Measurements from ENCODE around the gene TRIM37. TPM values are rescaled to one million over a fixed set of nuclear protein-coding genes. Genes with fewer than 3 reads are reported as not detected.

TRIM37 gene, protein sequence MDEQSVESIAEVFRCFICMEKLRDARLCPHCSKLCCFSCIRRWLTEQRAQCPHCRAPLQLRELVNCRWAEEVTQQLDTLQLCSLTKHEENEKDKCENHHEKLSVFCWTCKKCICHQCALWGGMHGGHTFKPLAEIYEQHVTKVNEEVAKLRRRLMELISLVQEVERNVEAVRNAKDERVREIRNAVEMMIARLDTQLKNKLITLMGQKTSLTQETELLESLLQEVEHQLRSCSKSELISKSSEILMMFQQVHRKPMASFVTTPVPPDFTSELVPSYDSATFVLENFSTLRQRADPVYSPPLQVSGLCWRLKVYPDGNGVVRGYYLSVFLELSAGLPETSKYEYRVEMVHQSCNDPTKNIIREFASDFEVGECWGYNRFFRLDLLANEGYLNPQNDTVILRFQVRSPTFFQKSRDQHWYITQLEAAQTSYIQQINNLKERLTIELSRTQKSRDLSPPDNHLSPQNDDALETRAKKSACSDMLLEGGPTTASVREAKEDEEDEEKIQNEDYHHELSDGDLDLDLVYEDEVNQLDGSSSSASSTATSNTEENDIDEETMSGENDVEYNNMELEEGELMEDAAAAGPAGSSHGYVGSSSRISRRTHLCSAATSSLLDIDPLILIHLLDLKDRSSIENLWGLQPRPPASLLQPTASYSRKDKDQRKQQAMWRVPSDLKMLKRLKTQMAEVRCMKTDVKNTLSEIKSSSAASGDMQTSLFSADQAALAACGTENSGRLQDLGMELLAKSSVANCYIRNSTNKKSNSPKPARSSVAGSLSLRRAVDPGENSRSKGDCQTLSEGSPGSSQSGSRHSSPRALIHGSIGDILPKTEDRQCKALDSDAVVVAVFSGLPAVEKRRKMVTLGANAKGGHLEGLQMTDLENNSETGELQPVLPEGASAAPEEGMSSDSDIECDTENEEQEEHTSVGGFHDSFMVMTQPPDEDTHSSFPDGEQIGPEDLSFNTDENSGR
- 10 to 100 TPM in 2 of 4 donors, 1 to 10 TPM in 2; 5.6 to 11.3 (median 8.5) TPM for polyA plus RNA-seq
- long read RNA-seq, donor 1: 0 reads
- long read RNA-seq, donor 2: 0 reads
- long read RNA-seq, donor 3, partial matches to known transcripts: 5 of 6 reads
- long read RNA-seq, donor 3, other reads (novel, unspliced or antisense): 0 of 6 reads
- long read RNA-seq, donor 4: 0 reads
- long read RNA-seq, donor 5, partial matches to known transcripts: 0 of 2 reads
- long read RNA-seq, donor 5, other reads (novel, unspliced or antisense): 0 of 2 reads
- long read RNA-seq, donor 6: 0 reads
- long read RNA-seq, donor 7, partial matches to known transcripts: 0 of 5 reads
- long read RNA-seq, donor 7, other reads (novel, unspliced or antisense): 0 of 5 reads
- long read RNA-seq, donor 8, partial matches to known transcripts: 0 of 1 reads
- long read RNA-seq, donor 8, other reads (novel, unspliced or antisense): 0 of 1 reads
- long read RNA-seq, donor 9: 0 reads
- long read RNA-seq, donor 10, partial matches to known transcripts: 0 of 1 reads
- long read RNA-seq, donor 10, other reads (novel, unspliced or antisense): 0 of 1 reads

DNA sequence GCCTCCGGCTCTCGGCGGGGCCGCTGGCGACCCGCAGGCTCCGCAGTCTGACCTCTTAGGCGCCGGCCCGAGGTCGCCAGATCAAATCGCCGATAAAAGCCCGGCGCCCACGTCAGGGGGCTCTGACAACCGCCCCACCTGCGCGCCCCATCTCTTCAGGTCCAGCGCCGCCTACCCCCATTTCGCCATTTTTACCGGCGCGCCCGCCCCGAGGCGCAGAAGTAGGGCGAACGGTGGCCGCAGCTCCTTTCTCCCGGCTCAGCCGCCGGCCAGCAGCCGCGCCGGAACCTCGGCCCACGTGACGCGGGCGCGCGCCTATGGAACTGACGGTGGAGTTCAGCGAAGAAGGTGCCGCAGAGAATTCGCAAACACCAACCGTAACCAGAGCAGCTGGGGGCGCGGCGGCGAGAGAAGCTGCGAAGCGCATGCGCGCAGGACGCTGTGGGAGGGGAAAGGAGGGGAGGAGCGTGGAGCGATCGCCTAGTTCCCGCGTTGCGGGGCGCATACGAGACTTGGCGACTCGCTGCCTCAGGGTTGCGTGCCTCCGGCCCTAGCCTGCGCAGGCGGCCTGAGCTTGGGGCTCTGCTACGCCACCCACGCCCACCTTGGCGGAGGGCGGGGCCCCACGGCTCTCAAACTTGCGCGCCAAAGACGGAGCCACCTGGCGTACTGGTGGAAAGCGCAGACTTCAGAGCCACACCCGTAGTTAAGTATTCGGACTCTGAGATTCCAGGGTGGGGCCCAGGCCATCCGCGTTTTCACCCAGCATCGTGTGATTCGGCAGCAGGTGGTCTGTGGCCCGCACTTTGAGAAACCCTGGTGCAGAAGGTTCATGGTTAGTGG lies at the start of gene TRIM37:
TRIM37 (minus strand) TSS at position 418 of the 843 bp plus-strand sequence. CDS start 419 bp downstream, outside the sequence.
- peak within 1 kb of the TSS; percentile 86 to 93 (median 88) for H3K27ac ChIP-seq (ENCODE audit: low read depth in 1 of 3, low read length in 2 of 3)
- H3K27me3 ChIP-seq (ENCODE audit: control insufficient read depth in 3 of 3, insufficient read depth in 3 of 3, low read length in 3 of 3): no peaks in the 10 kb centered on the region
- FAIRE-seq: no peak
- DNase-seq: peak; percentile 99 to 100
- H3K4me3 ChIP-seq (ENCODE audit: low read depth in 1 of 3, low read length in 3 of 3): peak within 1 kb of the TSS; percentile 80 to 95 (median 94)
- peaks cover 0 to 2% (median 1%) of the 10 kb centered on the region in 3 donors for H3K36me3 ChIP-seq (ENCODE audit: control insufficient read depth in 3 of 3, insufficient read depth in 2 of 3, low read depth in 1 of 3, low read length in 3 of 3)
- H3K4me1 ChIP-seq (ENCODE audit: control insufficient read depth in 3 of 3, insufficient read depth in 2 of 3, low read depth in 1 of 3, low read length in 2 of 3): peaks cover 0 to 4% (median 0%) of the 10 kb centered on the region in 3 donors
- H3K9me3 ChIP-seq (ENCODE audit: control insufficient read depth in 2 of 2, insufficient read depth in 1 of 2, low read depth in 1 of 2, low read length in 1 of 2): no peaks in the 10 kb centered on the region
- 0% methylated on average over 61 to 89 of the region's 89 CpGs for WGBS, 3 donors

DNA sequence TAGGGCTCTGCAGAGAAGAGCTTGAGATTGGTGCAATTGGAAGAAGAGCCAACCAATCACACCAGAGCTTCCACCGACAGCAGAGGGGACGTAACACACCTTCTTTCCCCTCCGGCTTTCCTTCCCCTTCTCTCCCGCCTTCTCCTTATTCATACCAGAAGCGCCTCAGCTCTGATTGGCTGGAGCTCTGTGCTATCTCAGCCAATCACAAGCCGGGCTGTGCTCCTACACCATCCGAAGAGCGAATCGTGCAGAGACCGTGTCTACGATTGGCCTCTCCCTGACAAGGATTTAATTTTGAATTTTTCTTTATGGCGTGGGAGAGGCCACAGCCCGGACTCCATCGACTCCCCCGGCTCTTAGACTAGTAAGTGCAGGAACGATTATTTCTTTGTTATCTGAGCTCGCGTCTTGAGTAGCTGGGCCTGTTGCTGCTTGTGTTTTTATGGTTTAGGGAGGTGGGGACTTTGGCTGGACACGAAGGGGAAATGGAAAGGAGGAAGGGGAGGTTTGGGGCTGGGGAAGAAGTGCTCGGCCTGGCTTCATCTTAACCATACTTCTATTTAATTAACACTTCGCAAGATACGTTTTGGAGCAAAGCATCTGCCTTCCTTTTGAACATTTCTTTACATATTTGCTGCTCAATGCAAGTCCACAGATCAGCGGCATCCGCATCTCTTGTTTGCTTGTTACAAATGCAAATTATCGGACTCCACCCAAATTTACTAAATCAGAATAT lies 48.9 kb upstream of the TRIM37 start, which contains the start of gene PRR11:
PRR11 (plus strand) TSS at position 308 of the 739 bp plus-strand sequence. CDS start 14,007 bp downstream, outside the sequence.
- Histone ChIP-seq H3K4me3 (ENCODE audit: low read depth in 1 of 3, low read length in 3 of 3) (peak within 1 kb of the TSS; percentile 54 to 93 (median 84)), H3K9me3 (ENCODE audit: control insufficient read depth in 2 of 2, insufficient read depth in 1 of 2, low read depth in 1 of 2, low read length in 1 of 2) (no peaks in the 10 kb centered on the region), H3K27ac (ENCODE audit: low read depth in 1 of 3, low read length in 2 of 3) (peak within 1 kb of the TSS; percentile 47 to 90 (median 86)), H3K4me1 (ENCODE audit: control insufficient read depth in 3 of 3, insufficient read depth in 2 of 3, low read depth in 1 of 3, low read length in 2 of 3) (no peaks in the 10 kb centered on the region), H3K36me3 (ENCODE audit: control insufficient read depth in 3 of 3, insufficient read depth in 2 of 3, low read depth in 1 of 3, low read length in 3 of 3) (no peaks in the 10 kb centered on the region), H3K27me3 (ENCODE audit: control insufficient read depth in 3 of 3, insufficient read depth in 3 of 3, low read length in 3 of 3) (no peaks in the 10 kb centered on the region)
- FAIRE-seq (peak; percentile 94), DNase-seq (peak; percentile 99 to 100)
- 0 to 1% (median 1%) methylated on average over 25 of the region's 25 CpGs for whole genome bisulfite sequencing, 3 donors

DNA sequence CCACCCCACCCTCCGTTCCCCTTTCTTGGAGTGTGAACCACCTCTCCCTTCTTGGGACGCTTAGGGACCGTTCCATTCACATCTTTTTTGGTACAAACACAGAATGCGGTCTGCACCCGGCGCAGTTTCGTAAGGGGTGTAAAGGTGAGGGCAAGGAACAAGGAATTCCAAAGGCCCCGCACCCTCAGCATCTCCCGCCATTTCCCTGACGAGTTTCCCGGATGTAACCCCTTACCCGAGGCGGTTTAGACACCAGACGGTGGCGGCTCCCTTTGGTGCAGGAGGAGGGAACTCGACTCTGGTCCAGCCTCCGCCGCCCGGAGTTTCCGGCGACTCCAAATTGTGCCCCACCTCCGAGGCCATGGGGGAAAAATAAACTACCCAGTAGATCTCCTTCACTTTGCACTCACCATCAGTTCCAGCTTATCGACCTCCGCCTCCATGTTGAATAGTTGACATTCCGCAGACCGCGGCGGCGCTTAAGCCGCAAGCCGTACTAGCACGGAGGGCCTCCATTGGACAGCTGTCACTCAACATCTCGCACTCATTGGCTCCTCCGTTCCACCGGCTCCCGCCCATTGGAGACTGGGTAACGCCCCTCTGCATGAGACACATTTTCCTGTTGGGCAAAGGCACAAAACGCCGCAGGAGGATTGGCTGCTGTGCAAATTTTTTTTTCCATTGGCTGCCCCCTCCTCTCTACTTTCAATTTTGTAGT lies 48.2 kb upstream of the TRIM37 start, which contains the start of gene SKA2:
SKA2 (minus strand) TSS at position 466 of the 718 bp plus-strand sequence; CDS start at position 443, 23 bp downstream.
- Histone ChIP-seq H3K27me3 (ENCODE audit: control insufficient read depth in 3 of 3, insufficient read depth in 3 of 3, low read length in 3 of 3) (no peaks in the 10 kb centered on the region), H3K9me3 (ENCODE audit: control insufficient read depth in 2 of 2, insufficient read depth in 1 of 2, low read depth in 1 of 2, low read length in 1 of 2) (no peaks in the 10 kb centered on the region), H3K27ac (ENCODE audit: low read depth in 1 of 3, low read length in 2 of 3) (peak within 1 kb of the TSS; percentile 47 to 90 (median 86)), H3K4me1 (ENCODE audit: control insufficient read depth in 3 of 3, insufficient read depth in 2 of 3, low read depth in 1 of 3, low read length in 2 of 3) (no peaks in the 10 kb centered on the region), H3K36me3 (ENCODE audit: control insufficient read depth in 3 of 3, insufficient read depth in 2 of 3, low read depth in 1 of 3, low read length in 3 of 3) (no peaks in the 10 kb centered on the region), H3K4me3 (ENCODE audit: low read depth in 1 of 3, low read length in 3 of 3) (peak within 1 kb of the TSS; percentile 54 to 93 (median 84))
- no peak for FAIRE-seq
- WGBS, 3 donors: 0% methylated on average over 35 to 39 of the region's 39 CpGs
- DNase-seq: no peak

DNA sequence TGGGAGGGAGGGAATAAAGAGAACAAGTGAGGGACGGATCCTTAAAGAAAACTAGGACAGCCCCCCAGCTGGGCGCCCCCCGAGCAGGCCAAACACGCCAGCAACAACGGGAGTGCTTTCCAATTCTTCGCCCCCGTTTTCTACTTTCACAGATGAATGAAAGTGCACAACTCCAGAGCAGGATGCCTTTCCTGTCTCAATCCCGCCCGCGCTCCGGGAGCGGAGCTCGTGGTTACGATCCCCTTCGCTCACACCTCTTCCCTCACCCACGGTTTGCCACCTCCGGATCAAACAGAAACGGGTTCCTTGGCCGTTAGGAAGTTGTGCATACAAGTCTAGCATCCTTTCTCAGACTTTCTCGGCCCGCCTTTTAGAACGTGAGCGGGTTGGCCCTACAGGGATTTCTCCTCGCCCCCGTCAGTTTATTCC lies 47.6 kb upstream of the TRIM37 start:
- DNase-seq (peak in 1 of 2 donors; percentile 44), FAIRE-seq (no peak)
- 0 to 1% (median 1%) methylated on average over 25 of the region's 25 CpGs for WGBS, 3 donors
- H3K4me1 ChIP-seq (ENCODE audit: control insufficient read depth in 3 of 3, insufficient read depth in 2 of 3, low read depth in 1 of 3, low read length in 2 of 3): no peaks in the 10 kb centered on the region
- H3K36me3 ChIP-seq (ENCODE audit: control insufficient read depth in 3 of 3, insufficient read depth in 2 of 3, low read depth in 1 of 3, low read length in 3 of 3): no peaks in the 10 kb centered on the region
- no peaks in the 10 kb centered on the region for H3K9me3 ChIP-seq (ENCODE audit: control insufficient read depth in 2 of 2, insufficient read depth in 1 of 2, low read depth in 1 of 2, low read length in 1 of 2)
- H3K27me3 ChIP-seq (ENCODE audit: control insufficient read depth in 3 of 3, insufficient read depth in 3 of 3, low read length in 3 of 3): no peaks in the 10 kb centered on the region
- peak overlapping the region; percentile 47 to 90 (median 86) for H3K27ac ChIP-seq (ENCODE audit: low read depth in 1 of 3, low read length in 2 of 3)
- H3K4me3 ChIP-seq (ENCODE audit: low read depth in 1 of 3, low read length in 3 of 3): peak overlapping the region; percentile 54 to 93 (median 84)

DNA sequence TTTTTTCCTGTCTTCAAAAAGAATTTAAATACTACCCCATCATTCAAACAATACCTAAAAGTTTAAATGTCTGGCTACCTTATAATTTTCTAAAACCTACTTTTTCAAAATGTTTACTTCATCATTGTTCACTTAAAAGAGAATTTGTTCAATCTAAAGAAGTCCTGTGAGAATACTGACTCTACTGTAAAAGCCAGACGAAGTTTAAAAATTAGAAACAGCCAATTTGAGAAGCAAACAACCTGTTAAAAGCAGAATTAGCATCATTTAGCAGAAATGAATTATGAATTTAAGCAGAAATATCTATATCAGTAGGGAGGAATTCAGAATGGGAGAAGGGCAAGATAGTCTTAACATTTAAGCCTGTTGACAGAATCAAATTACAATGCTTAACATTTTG lies 46.2 kb upstream of the TRIM37 start:
- WGBS, 3 donors: 51 to 74% (median 68%) methylated on average over 1 of the region's 1 CpG
- DNase-seq (no peak), FAIRE-seq (no peak)
- Histone ChIP-seq H3K36me3 (ENCODE audit: control insufficient read depth in 3 of 3, insufficient read depth in 2 of 3, low read depth in 1 of 3, low read length in 3 of 3) (no peaks in the 10 kb centered on the region), H3K27ac (ENCODE audit: low read depth in 1 of 3, low read length in 2 of 3) (no peak overlapping the region), H3K9me3 (ENCODE audit: control insufficient read depth in 2 of 2, insufficient read depth in 1 of 2, low read depth in 1 of 2, low read length in 1 of 2) (no peaks in the 10 kb centered on the region), H3K4me3 (ENCODE audit: low read depth in 1 of 3, low read length in 3 of 3) (no peak overlapping the region), H3K4me1 (ENCODE audit: control insufficient read depth in 3 of 3, insufficient read depth in 2 of 3, low read depth in 1 of 3, low read length in 2 of 3) (no peaks in the 10 kb centered on the region), H3K27me3 (ENCODE audit: control insufficient read depth in 3 of 3, insufficient read depth in 3 of 3, low read length in 3 of 3) (no peaks in the 10 kb centered on the region)

DNA sequence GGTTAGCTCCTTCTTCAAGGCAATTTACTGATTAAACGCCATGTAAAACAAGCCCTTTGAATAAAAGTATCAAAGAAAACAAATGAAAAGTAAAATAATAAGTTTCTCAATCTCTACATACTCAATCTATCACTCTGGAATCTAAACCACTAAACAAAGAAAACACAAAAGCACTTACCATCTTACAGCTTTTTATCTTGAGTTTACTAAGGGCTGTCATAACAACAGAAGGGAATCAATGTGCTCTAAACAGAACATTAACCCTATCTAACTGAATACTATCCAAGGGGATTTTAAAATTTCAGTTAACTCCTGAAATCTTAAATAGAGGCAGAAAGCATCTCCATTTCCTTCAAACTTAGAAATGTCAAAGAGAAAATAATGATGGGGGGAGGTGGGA lies 44.9 kb upstream of the TRIM37 start:
- DNase-seq (no peak), FAIRE-seq (no peak)
- H3K36me3 ChIP-seq (ENCODE audit: control insufficient read depth in 3 of 3, insufficient read depth in 2 of 3, low read depth in 1 of 3, low read length in 3 of 3): no peaks in the 10 kb centered on the region
- no peak overlapping the region for H3K4me3 ChIP-seq (ENCODE audit: low read depth in 1 of 3, low read length in 3 of 3)
- H3K9me3 ChIP-seq (ENCODE audit: control insufficient read depth in 2 of 2, insufficient read depth in 1 of 2, low read depth in 1 of 2, low read length in 1 of 2): no peaks in the 10 kb centered on the region
- 69 to 94% (median 93%) methylated on average over 1 of the region's 1 CpG for WGBS, 3 donors
- H3K27me3 ChIP-seq (ENCODE audit: control insufficient read depth in 3 of 3, insufficient read depth in 3 of 3, low read length in 3 of 3): no peaks in the 10 kb centered on the region
- H3K27ac ChIP-seq (ENCODE audit: low read depth in 1 of 3, low read length in 2 of 3): no peak overlapping the region
- H3K4me1 ChIP-seq (ENCODE audit: control insufficient read depth in 3 of 3, insufficient read depth in 2 of 3, low read depth in 1 of 3, low read length in 2 of 3): no peaks in the 10 kb centered on the region

Data from small intestine (tissue), 16 donors.